HG02943 (cell line): ENCODE data around the gene C1orf232.

Experiments used
- ATAC-seq: cut with Tn5 transposase; IDR thresholded peaks from one replicate; pipeline ENCODE4 v1.9.1; 2021; ENCODE audit warnings: mild to moderate bottlenecking, low read depth, moderate library complexity; ENCODE audit not compliant: unreplicated experiment

The C1orf232 gene

DNA sequence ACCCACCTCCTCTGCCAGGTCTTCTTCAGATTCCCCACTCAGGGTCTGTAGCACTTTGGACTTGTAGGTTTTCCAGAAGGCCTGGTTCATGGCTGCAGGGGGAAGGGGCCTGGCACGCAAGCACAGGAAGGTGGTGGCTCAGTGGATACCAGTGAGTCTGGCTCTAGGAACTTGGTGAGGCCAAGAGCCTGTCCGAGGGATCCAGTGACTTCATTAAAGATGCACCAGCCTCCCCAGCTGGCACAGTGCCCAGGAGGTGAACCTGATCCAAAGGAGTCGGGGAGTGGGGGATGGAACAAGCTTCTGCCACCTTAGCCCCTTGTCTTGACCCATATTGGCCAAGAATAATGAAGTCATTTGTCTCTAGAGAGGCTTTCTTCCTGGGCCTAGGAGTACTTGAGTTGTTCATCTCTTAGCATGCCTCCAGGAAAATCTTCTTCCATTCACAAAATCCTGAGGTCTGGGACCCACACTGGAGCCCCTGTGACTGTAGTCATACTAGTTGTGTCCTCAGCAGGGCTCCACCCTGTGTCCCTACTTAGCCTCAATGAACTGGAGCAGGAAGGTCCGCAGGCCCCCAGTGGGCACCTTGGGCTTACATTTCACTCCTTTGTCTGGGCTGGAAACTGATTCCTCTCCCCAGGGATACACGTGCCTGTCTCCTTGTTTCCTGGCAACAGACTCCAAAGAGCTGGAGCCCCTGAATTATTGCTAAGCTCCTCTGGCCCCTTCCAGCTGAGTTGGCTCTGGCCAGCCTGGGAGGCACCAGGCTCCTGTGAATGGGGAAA is at the start of gene C1orf232:
C1orf232 (minus strand) TSS at position 554 of the 788 bp plus-strand sequence; CDS start at position 90, 464 bp downstream.
- ATAC-seq = no peak

DNA sequence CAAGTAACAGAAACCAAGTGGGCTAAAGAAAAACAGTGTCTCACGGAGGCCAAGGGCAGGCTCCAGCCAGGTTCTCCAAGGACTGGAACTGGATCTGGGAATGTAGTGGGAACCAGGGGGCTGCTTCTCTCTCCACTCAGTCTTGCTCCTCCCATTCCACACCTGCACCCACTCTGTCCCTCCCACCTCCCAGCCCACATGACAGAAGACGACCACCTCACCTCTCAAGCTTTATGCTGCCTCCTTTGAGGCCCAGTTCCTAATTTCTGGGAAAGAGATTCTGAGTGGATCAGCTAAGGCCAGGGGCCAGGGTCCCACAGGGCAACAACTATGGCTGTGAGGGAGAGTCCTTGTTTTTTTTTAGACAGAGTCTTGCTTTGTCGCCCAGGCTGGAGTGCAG is 46.5 kb upstream of the C1orf232 start:
- ATAC-seq = no peak

DNA sequence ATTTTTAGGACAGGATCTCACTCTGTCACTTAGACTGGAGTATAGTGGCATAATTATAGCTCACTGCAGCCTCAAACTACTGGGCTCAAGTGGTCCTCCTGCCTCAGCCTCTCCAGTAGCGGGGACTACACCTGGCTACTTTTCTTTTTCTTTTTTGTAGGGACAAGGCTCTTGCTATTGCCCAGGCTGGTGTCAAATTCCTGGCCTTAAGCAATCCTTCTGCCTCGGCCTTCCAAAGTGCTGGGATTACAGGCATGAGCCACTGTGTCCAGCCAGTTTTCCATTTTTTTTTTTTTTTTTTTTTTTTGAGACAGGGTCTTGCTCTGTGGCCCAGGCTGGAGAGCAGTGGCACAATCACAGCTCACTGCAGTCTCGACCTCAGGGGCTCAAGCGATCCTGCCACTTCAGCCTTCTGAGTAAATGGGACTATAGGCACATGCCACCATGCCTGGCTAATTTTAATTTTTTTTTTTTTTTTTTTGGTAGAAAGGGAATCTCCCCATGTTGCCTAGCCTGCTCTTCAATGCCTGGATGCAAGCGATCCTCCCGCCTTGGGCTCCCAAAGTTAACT is 44.7 kb upstream of the C1orf232 start:
- ATAC-seq = no peak

DNA sequence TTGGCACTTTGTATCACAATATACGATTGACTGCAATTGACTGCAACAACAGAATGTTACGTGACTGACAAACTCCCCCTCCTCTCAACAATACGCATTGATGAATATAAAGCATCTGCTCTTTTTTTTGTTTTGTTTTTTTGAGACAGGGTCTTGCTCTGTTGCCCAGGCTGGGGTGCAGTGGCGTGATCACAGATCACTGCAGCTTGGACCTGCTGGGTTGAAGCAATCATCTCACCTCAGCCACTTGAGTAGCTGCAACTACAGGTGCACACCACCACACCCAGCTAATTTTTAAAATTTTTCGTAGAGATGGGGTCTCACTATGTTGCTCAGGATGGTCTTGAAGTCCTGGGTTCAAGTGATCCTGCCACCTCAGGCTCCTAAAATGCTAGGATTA is 44.0 kb upstream of the C1orf232 start:
- ATAC-seq = no peak

DNA sequence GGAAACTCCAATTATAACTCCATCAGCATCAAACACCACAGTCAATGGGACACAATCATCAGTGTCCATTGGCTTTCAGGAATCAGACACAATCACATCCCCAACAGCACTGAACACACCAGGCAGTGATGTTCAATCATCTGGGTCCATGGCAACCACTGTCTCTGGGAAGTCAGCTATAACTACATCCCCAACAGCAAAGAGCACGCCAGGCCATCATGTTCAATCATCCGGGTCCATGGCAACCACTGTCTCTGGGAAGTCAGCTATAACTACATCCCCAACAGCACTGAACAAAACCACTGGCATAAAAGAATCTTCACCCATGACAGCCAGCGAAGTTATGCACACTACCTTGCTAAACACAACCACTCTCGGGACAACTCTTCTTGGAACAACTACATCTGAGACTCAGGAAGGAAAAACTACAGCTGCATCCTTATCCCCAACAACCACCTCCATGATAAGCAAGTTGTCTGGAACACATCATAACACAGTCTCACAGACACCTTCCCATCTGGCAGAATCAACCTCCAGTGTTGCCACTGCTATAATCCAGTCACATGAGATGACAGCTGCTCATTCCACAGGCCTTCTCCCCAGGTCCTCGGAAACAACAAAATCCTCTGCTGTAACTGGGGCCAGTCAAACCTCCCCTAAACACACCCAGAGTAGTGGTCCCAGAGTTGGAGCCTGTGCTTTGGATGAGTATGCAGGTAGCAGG is 41.5 kb upstream of the C1orf232 start:
- ATAC-seq = no peak

DNA sequence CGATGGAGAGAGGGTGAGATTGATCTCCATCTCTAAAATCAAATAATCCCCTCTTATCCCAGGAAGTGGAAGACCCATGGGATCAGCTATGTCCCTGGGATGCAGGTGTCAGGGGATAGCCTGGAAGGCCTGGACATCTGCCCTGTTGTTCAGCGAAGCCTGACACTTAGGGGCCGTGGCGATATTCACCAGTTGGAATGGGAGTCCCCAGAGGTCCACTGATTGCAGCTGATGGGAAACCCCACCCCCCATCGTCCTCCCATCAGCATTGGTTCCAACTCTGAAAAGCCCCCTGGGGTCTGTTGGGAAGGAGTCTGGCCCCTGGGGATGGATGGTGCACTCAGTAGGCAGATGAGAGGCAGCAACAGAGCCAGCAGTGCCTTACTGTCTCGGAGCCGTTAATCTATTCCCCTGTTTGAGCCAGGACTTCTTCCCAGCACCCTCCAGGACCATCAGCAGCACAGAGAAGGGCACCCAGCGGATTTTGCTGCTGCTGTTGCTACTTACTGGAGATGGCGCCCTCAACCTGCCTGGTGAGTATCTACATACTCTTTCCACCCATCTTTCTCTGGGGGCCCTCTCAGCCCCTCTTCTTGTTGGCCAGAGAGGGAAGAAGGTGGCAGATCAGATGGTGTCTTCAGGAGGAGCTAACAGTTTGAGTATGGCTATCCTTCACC is 35.0 kb upstream of the C1orf232 start:
- no peak for ATAC-seq

DNA sequence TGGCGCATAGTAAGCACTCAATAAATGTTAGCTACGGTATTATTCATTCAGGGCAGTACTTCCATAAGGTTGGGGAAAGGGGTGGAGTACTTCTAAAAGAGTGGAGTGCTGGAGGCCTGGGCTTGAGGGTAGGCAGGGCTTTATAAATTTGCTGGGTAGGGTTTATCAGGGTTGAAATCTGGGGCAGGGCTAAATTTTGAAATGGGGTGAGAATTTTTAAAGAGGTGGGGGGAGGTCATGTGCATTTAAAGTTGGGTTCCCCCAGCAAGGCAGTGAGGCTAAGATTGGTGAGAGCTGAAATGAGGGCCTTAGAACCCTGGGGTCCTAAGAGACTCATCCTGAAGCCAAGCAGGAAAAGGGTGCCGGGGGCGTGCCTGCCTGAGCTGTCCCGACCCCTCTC is 31.6 kb upstream of the C1orf232 start:
- no peak for ATAC-seq

DNA sequence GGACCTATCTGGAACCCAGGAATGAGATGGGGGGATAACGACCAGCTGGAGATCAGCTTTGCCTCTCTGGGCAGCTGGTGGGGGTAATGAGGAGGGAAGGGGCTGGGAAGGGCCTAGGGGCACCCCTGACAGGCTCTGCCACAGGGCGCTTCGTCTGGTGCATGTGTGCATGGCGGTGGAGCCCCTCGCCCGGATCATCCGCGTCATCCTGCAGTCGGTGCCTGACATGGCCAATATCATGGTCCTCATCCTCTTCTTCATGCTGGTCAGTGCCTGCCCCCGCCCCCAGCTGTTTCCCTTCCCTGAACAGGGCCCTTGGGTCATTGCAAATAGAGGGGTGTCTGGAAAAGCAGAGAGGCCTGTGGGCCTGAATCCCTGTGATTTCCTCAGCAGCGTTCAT is 29.1 kb upstream of the C1orf232 start:
- ATAC-seq = no peak

DNA sequence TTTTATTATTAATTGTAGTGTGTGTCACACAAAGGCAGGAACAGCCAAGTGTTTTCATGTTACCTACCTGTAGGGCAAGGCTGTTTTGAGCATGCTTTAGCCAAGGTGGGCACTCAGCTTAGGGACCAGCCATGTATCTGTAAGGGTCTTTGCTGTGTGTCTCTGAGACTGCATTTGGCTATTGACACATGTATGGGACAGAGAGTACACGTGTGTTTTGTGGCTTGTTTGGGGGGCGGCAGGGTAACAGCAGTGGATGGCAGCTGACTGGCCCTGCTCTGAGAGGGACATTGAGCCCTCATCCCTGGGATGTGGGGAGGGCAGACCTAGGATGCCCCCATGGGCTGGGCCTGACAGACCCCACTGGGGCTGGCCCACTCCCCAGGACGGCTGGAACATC is 28.5 kb upstream of the C1orf232 start:
- ATAC-seq = no peak

DNA sequence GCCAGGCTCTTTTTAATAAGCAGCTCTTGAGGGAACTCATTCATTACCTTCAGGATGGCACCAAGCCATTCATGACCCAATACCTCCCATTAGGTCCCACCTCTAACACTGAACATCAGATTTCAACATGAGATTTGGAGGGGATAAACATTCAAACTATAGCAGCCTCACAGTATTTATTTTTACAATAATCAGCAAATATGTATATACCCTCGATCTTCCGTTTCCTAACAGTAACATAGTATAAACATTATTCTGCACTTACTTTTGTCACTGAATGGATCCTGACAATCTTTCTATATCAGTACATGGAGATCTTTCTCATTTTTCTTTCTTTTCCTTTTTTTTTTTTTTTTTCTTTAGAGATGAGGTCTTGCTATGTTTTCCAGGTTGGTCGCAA is 27.0 kb upstream of the C1orf232 start:
- no peak for ATAC-seq

DNA sequence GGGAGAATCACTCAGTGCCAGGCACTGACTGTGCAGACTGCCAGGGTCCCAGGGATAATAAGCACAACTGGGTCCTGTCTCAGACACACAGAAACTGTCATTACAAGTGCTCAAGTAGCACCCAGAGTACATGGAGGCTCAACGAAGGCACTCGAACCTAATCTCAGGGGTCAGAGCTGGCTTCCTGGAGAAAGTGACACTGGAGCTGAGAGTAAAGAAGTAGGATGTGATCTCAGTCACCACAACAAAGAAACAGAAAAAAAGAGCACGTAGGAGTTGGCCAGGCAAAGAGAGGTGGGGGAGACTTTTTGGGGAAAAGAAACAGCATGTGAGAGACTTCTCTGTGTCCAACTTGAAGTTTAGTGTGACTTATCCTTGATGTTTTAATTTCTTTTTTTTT is 23.0 kb upstream of the C1orf232 start:
- no peak for ATAC-seq

DNA sequence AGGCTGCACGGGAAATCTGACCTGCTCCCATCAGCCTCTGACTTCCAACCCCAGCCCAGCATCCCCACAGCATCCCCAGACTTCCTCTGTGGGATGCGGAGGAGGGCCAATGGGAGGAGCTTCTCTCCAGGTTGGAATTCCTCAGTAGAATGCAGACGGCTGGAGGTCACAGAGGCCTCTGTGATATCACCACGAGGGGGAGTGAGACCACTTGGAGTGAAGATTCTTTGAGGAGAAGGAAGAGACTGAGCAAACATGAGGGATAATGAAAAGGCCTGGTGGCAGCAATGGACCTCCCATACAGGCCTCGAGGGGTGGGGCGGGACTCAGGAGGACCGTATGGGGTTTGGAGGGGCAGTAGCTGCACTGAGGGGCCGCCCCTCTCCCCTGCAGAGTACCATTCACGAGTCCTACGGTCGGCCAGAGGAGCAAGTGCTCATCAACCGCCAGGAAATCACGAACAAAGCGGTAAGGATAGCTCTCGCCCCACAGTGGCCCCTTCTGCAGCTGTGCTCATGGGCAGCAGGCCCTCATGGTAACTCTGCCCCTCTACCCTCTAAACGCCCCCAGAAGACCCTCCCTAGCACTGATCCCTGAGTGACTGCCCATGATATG is 21.7 kb upstream of the C1orf232 start, which contains the start of gene CATSPER4:
CATSPER4 (plus strand) TSS at position 230 of the 615 bp plus-strand sequence; CDS start at position 256, 26 bp downstream.
- ATAC-seq = no peak

DNA sequence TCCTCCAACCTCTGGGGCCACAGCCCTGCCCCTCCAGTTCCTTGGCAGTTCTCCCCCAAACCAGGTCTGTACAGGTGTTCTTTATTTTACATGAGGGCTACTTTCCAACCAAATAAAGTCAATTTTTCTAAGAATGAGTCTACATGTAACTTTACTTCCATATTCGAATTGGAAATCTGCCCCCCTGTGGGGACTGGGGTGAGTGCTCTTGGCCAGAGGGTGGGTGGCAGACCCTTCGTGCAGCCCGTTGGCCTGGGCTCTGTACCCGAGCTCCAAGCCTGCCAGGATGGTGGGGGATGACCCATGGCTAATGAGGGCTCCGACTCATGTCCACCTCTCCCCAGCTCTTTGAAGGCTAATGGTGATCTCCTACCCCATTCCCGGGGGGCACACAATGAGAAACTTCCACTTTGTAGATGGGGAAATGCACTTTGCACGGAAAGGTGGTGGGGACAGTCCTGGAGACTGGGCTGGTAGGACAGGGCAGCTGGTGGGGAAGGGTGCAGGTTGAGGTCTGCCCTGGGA is 21.1 kb upstream of the C1orf232 start:
- no peak for ATAC-seq

DNA sequence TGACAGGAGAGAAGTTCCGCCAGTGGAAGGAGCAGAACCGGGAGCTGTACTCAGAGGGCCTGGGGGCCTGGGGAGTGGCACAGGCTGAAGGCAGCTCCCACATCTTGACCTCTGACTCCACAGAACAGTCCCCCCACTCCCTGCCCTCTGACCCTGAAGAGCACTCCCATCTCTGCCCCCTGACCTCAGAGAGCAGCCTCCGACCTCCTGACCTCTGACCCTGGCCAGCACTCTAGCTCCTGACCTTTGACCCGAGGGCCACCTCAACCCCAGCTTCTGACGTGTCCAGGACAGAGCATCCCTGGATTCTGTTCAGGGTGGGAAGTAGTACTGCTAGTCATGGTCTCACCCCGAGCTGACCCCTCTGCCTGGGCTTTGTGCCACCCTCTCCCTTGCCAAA is 20.6 kb upstream of the C1orf232 start:
- no peak for ATAC-seq

DNA sequence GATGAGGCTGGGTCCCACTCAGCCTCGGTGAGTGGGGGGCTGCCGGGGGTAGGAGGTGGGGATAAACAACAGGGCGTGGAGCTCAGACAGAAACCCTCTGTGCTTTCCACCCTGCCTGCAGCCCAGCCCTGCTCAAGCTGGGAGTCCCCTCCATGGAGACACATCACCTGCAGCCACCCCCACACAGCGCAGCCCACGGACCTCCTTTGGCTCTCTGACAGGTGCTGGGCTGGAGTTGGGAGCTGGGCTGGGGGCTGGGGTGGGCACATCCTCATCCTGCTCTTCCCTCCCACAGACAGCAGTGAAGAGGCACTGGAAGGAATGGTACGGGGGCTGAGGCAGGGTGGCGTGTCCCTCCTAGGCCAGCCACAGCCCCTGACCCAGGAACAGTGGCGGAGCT is 19.7 kb upstream of the C1orf232 start:
- no peak for ATAC-seq

DNA sequence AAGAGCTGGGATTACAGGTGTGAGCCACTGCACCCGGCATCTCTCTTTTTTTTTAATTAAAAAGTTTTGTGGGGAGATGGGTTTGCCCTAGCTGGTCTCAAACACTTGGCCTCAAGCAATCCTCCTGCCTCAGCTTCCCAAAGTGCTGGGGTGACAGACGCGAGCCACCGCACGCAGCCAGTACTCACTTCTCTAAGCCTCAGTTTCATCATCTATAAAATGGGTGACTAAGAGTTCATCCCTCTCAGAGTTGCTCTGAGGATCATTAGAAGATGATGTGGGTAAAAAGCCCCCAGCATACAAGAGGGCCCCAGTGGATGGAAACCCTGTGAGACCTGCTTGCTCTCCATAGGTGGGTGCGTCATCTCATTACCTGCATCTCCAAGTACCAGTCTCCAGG is 19.1 kb upstream of the C1orf232 start:
- no peak for ATAC-seq

DNA sequence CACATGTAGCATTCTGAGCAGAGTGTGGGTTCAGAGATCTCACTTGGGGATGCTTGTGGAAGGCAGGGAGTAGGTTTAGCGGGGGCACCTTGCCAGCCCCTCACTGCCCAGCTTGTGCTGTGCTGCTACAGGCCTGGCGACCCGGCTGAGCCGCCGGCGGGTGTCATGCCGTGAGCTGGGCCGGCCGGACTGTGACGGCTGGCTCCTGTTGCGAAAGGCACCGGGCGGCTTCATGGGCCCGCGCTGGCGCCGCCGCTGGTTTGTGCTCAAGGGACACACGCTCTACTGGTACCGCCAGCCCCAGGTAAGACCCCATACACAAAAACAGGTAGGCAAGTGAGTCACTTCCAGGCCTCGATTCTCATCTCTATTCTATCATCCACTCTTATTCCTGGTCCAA is 16.1 kb upstream of the C1orf232 start:
- no peak for ATAC-seq

DNA sequence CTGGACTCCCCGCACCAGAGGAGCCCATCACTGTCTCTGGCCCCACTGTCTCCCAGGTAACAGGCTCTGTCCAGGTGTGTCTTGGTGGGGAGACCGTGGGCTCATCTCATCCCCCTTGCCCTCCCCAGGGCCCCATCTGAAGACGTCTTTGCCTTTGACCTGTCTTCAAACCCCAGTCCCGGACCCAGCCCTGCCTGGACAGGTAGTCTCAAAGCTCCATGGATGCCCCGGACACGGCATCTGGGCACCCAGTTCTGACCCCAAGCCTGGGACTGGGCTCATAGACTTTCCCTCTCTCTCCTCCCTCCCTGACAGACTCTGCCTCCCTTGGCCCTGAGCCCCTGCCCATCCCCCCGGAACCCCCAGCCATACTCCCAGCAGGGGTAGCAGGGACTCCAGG is 15.3 kb upstream of the C1orf232 start:
- no peak for ATAC-seq

DNA sequence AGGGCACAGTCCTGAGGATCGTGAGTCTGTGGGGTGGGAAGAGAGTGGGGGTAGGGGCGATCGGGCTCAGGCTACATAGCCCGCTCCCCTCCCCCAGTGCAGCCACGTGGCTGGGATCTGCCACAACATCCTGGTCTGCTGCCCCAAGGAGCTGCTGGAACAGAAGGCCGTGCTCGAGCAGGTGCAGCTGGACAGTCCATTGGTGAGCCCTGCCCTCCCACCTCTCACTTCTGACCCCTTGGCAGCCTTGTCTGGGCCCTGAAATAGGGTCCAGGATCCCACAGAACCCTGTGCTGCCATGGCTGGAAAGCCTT is 13.6 kb upstream of the C1orf232 start:
- no peak for ATAC-seq

DNA sequence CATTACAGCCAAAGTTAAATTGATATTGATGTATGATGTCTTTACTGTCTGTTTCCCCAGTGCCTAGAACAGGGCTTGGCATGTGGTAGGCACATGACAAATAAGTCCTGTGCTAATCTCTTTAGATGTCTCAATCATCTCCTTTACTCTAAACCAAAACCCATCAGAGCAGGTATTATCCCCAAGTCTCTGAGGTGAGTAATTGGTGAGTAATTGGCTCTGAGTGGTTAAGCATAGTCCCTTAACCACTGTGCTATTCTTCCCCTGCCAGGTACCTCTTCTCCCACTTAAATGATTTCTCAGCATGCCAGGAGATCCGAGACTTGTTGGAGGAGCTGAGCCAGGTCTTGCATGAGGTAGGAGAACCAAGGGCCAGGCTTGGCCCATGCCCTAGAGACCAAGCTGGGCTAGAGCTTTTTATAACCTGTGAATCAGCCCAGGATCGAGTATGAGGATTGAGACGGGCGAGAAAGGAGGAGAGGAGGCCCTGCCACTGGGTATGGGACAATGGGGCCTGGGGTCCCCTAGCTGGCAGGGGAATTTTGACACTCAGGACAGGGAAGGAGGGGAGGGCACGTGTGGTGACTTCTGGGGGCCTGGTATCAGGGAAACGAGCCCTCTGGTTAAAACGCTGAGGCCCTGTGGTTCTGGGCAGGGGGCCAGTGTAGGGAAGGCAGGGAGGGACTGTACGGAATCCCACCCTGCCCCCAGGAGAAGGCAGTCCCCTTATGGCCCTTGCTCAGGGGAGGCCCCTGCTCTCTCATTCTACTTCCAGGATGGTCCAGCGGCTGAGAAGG is 13.0 kb upstream of the C1orf232 start:
- ATAC-seq = no peak
